A673 (cell line): ENCODE measurements around the gene CARF. TPM values are rescaled to one million over a fixed set of nuclear protein-coding genes. Genes with fewer than 3 reads are reported as not detected.
"Not testable (repeated sequence)": the region's sequence is repeated elsewhere in the genome, so short reads cannot be mapped to it uniquely, and the experiment has no call there.

Source experiments
- BruUV-seq: library from RNA; stranded (reverse); fragments of 400-500 nt; replicated peaks from 2 replicates; lab custom pipeline; 2021; lab: Mats Ljungman, UMichigan
- CTCF ChIA-PET: fragments of 300-600 bp; sonication (Branson Sonifier 250); formaldehyde crosslinking; loops from one replicate; lab custom pipeline; 2022; ENCODE audit warnings: antibody characterized with exemption; lab: Charles Lee
- POLR2A ChIA-PET: fragments of 300-600 bp; sonication (Branson Sonifier 250); formaldehyde crosslinking; loops from one replicate; lab custom pipeline; 2022; ENCODE audit warnings: antibody characterized with exemption; ENCODE audit not compliant: low non-redundant PET; lab: Charles Lee
- DNase-seq: peaks from one replicate; pipeline ENCODE4 v3.0.0-alpha.2; 2015; ENCODE audit warnings: low spot score
- H3K27ac ChIP-seq: fragments of 200-600 bp; sonication (generic); 2 replicates; pipeline ENCODE4 v1.5.1; 2016; ENCODE audit warnings: mixed run types, low read depth, mild to moderate bottlenecking, mixed read lengths, antibody characterized with exemption, low read length; ENCODE audit not compliant: poor library complexity, severe bottlenecking
- H3K27me3 ChIP-seq: fragments of 200-600 bp; sonication (generic); replicated peaks from 2 replicates; pipeline ENCODE4 v1.6.1; 2017; ENCODE audit warnings: mixed run types, low read depth, mild to moderate bottlenecking, mixed read lengths, antibody characterized with exemption, low read length; ENCODE audit not compliant: insufficient read depth, poor library complexity
- H3K36me3 ChIP-seq: fragments of 200-600 bp; sonication (generic); 2 replicates; pipeline ENCODE4 v1.6.1; 2016; ENCODE audit warnings: mixed run types, mild to moderate bottlenecking, mixed read lengths, antibody characterized with exemption, low read length; ENCODE audit not compliant: insufficient read depth, poor library complexity, severe bottlenecking
- H3K4me1 ChIP-seq: fragments of 200-600 bp; sonication (generic); 2 replicates; pipeline ENCODE4 v1.6.1; 2017; ENCODE audit warnings: mixed run types, mild to moderate bottlenecking, mixed read lengths, antibody characterized with exemption, low read length; ENCODE audit not compliant: insufficient read depth, poor library complexity, severe bottlenecking
- H3K4me3 ChIP-seq: fragments of 200-600 bp; sonication (generic); 2 replicates; pipeline ENCODE4 v1.5.1; 2016; ENCODE audit warnings: low read depth, mixed run types, mild to moderate bottlenecking, mixed read lengths, low read length; ENCODE audit not compliant: poor library complexity, severe bottlenecking
- H3K9me3 ChIP-seq: fragments of 200-600 bp; sonication (generic); 2 replicates; pipeline ENCODE4 v1.6.1; 2016; ENCODE audit warnings: mixed run types, low read depth, mild to moderate bottlenecking, mixed read lengths, antibody characterized with exemption, low read length; ENCODE audit not compliant: poor library complexity, severe bottlenecking
- EZH2 ChIP-seq: fragments of 200-600 bp; sonication (generic); IDR thresholded peaks from 2 replicates; pipeline ENCODE4 v1.6.1; 2017; ENCODE audit warnings: borderline replicate concordance, low read depth, mild to moderate bottlenecking, mixed read lengths, antibody characterized with exemption, low read length; ENCODE audit not compliant: poor library complexity, severe bottlenecking
- intact Hi-C: fragments of 100-400 bp; cut with micrococcal nuclease; formaldehyde crosslinking; loops from one replicate; pipeline ENCODE4 v1.10.0; 2022; ENCODE audit not compliant: unreplicated experiment
- total RNA-seq: library from RNA; stranded (reverse); gene quantifications from 2 replicates; pipeline ENCODE4 v1.2.3, GENCODE V29; 2021
- TF ChIP-seq, protein P1 (sequence below): fragments of 300-800, 200-600 bp; sonication (generic); conservative IDR thresholded peaks from 2 replicates; pipeline ENCODE4 v1.5.1; 2017; ENCODE audit warnings: low read depth, mild to moderate bottlenecking, antibody characterized with exemption, low read length, moderate library complexity, mixed read lengths

CARF gene
- total RNA-seq, 1 experiment from 2014 or later, result 5.1 TPM

DNA sequence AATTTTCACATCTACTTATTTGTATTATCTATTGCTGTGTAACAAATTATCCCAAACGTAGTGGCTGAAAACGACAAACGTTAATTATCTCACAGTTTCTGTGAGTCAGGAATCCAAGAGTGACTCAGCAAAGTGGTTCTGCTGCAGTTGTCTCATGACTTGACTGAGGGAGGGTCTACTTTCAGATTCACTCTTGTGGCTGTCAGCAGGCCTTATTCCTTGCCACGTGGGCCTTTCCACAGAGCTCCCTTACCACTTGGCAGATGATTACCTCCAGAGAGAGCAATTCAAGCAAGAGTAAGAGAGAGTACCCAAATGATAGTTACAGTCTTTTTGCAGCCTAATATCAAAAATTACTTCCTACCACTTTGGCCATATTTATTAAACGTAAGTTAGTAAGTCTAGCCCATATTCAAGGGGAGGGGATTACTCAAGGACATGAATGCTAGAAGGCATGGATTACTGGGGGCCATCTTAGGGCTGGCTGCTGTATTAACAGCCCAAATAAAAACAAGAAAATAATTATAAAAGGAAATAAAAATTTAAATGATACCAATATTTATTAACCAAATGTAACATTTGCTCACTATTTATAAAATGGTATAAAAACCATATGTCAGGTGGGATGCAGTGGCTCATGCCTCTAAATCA lies 53.9 kb downstream of the CARF start:
- TF ChIP-seq, protein P1, sequence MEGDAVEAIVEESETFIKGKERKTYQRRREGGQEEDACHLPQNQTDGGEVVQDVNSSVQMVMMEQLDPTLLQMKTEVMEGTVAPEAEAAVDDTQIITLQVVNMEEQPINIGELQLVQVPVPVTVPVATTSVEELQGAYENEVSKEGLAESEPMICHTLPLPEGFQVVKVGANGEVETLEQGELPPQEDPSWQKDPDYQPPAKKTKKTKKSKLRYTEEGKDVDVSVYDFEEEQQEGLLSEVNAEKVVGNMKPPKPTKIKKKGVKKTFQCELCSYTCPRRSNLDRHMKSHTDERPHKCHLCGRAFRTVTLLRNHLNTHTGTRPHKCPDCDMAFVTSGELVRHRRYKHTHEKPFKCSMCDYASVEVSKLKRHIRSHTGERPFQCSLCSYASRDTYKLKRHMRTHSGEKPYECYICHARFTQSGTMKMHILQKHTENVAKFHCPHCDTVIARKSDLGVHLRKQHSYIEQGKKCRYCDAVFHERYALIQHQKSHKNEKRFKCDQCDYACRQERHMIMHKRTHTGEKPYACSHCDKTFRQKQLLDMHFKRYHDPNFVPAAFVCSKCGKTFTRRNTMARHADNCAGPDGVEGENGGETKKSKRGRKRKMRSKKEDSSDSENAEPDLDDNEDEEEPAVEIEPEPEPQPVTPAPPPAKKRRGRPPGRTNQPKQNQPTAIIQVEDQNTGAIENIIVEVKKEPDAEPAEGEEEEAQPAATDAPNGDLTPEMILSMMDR, result no peak
- no peak for TF ChIP-seq EZH2
- Histone ChIP-seq H3K36me3 (no peaks in the 10 kb centered on the region), H3K9me3 (no peaks in the 10 kb centered on the region), H3K27me3 (no peaks in the 10 kb centered on the region), H3K4me1 (peaks cover 5% of the 10 kb centered on the region), H3K27ac (no peak overlapping the region), H3K4me3 (no peak overlapping the region)
- TSS peak; percentile 45 for BruUV-seq
- CTCF ChIA-PET, result no interaction called here
- POLR2A ChIA-PET, result interaction anchor here (0.6 kb wide), 1 partner anchor 10 kb away, joined by 4 read pairs; no protein-coding TSS in a partner anchor
- intact Hi-C loops, result no loop called here
- peak; percentile 78 for DNase-seq

DNA sequence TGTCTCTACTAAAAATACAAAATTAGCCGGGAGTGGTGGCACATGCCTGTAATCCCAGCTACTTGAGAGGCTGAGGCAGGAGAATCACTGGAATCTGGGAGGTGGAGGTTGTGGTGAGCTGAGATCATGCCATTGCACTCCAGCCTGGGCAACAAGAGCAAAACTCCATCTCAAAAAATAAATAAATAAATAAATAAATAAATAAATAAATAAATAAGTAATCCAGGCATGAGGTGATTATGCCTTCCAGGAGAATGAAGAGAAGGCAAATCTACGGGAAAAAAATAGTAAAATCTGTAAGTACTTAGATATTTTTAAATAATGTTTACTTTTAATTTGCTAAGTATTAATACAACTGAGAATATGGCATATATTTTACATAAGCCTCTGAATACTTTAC lies 57.3 kb downstream of the CARF start:
- POLR2A ChIA-PET, CTCF ChIA-PET, DNase-seq, H3K4me1 ChIP-seq, H3K27ac ChIP-seq, H3K36me3 ChIP-seq, H3K4me3 ChIP-seq, intact Hi-C loops, BruUV-seq, H3K9me3 ChIP-seq, H3K27me3 ChIP-seq: not testable (repeated sequence)

DNA sequence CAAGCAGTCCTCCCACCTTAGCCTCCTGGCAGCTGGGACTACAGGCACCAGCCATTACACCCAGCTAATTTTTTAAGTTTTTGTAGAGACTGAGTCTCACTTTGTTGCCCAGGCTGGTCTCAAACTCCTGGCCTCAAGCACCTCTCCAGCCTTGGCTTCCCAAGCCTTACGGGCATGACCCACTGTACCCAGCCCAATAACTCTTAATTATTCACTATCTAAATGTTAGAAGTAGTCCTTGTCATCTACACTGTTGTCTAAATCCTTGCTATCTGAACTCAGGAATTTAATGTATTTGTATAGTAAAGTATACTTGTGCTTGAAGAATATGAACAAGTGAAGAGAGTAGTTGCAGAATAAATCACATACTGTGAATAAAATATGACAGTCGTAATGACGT lies 64.7 kb downstream of the CARF start:
- BruUV-seq, result no TSS peak
- intact Hi-C loops, result no loop called here
- TF ChIP-seq EZH2, result no peak
- TF ChIP-seq, protein P1, result no peak
- CTCF ChIA-PET, result no interaction called here
- Histone ChIP-seq H3K9me3 (no peaks in the 10 kb centered on the region), H3K36me3 (no peaks in the 10 kb centered on the region), H3K4me1 (no peaks in the 10 kb centered on the region), H3K27ac (no peak overlapping the region), H3K4me3 (no peak overlapping the region), H3K27me3 (no peaks in the 10 kb centered on the region)
- POLR2A ChIA-PET, result no interaction called here
- DNase-seq, result no peak
